ENCODE data around the gene TMEM63B. TPM values are rescaled to one million over a fixed set of nuclear protein-coding genes. Genes with fewer than 3 reads are reported as not detected.

TMEM63B gene
- total and polyA plus RNA-seq, 2 of the 8 experiments (the other 6 are each of a cell fraction or from before 2014, with no cell fraction given) = 61.1 to 96.8 TPM

DNA sequence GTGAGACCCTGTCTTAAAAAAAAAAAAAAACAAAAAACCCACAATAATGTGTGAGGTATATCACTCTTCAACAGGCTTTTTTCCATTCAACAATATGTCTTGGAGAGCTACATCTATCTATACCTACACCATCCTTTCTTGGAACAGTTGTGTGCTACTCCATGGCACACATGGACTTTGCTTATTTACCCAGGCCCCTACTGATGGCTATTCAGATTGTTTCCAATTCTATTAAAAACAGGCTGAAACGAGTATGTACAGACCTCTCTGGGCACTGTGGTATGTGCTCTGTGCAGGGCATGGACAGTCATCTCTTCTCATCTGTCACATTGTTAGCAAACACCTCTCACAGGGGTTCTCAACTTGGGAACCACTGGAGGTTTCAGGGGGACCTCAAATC is 28.2 kb upstream of the TMEM63B start (continued):
- TF ChIP-seq KDM1A (IDR thresholded peaks at IDR 0.05; ENCODE audit: borderline replicate concordance, low read length) (no peak), NRF1 (IDR thresholded peaks at IDR 0.05; ENCODE audit: low read depth, low read length) (no peak), CEBPB (IDR thresholded peaks at IDR 0.05; ENCODE audit: low read depth, low read length) (no peak), EGR1 (IDR thresholded peaks at IDR 0.05; ENCODE audit: borderline replicate concordance, low read depth, low read length) (no peak), GABPA (IDR thresholded peaks at IDR 0.05; ENCODE audit: borderline replicate concordance, insufficient read depth, low read length) (no peak), RNF2 (IDR thresholded peaks at IDR 0.05; ENCODE audit: borderline replicate concordance, low read depth, low read length, missing control alignments, poor library complexity, severe bottlenecking) (no peak), SP2 (IDR thresholded peaks at IDR 0.05; ENCODE audit: low read length) (no peak), ZNF274 (IDR thresholded peaks at IDR 0.05; ENCODE audit: borderline replicate concordance, extremely low read depth, low read length) (no peak)

Measured in H1 (cell line).